Mesothelial cell of epicardium (in vitro differentiated cells): ENCODE data around the gene STUB1. TPM values are rescaled to one million over a fixed set of nuclear protein-coding genes. Genes with fewer than 3 reads are reported as not detected.

Source experiments
- DNase-seq, 2 experiments: peaks; one replicate each; pipeline ENCODE4 v3.0.0; 2021; ENCODE audit warnings: low spot score in 2 of 2; ENCODE audit not compliant: unreplicated experiment in 2 of 2
- H3K27ac Mint-ChIP-seq: 2 replicates; pipeline ENCODE4 v1.8.0; 2021; ENCODE audit warnings: mixed read lengths
- H3K27me3 Mint-ChIP-seq: 2 replicates; pipeline ENCODE4 v1.8.0; 2021; ENCODE audit warnings: low read depth, mixed read lengths
- H3K36me3 Mint-ChIP-seq: 2 replicates; pipeline ENCODE4 v1.8.0; 2021; ENCODE audit warnings: mixed read lengths
- H3K4me1 Mint-ChIP-seq: 2 replicates; pipeline ENCODE4 v1.8.0; 2021; ENCODE audit warnings: mixed read lengths
- H3K4me3 Mint-ChIP-seq: 2 replicates; pipeline ENCODE4 v1.8.0; 2021; ENCODE audit warnings: mild to moderate bottlenecking, moderate library complexity, mixed read lengths
- H3K9me3 Mint-ChIP-seq: 2 replicates; pipeline ENCODE4 v1.8.0; 2021; ENCODE audit warnings: mixed read lengths
- total RNA-seq: library from RNA; stranded (reverse); gene quantifications from 3 replicates; pipeline ENCODE4 v1.2.1, GENCODE V29; 2021
- TF ChIP-seq, protein P1 (sequence below): fragments of 200-600 bp; sonication (generic); IDR thresholded peaks from one replicate; pipeline ENCODE4 v1.5.0; 2021; ENCODE audit warnings: antibody characterized with exemption; ENCODE audit not compliant: unreplicated experiment

The STUB1 gene
- total RNA-seq, 1 donor from 2014 or later = 69.4 TPM

DNA sequence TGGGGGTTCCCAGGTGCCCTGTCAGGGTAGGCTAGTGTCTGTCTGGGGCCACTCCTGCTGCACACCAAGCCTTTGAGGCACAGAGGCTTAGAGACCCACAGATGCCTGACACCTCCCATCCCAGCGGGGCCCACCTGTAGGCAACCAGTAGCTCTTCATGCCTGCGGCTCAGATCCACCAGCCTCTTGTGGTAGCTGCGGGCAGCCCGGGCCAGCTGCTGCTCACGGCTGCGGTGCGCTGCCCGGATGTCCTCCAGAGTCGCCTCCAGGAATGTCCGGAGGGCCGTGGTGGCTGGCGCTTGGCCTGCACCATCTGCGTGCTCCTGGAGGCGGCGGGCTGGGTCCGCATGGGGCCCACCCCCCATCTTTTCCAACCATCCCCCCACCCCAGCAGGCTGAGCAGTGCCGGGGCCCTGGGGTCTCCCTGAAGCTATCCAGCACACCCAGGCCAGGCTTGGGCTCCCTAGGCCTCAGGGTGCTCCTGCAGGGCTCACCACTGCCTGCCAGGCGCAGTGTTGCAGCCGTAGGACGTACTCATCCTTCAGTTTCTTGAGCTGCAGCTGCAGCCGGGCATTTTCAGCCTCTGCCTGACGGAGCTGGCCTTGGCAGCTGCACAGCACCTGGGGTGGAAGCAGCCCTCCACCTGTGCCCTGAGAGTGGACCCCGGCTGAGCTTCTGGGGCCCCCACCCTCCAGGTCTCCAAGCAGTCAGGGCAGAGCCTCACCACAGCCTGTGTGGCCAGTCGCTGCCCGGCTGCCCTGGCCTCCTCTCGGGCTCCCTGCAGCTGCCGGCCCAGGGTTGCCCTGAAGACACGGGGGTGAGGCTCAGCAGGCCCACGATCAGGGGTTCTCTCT is 44.2 kb downstream of the STUB1 start:
- H3K4me1 Mint-ChIP-seq = peaks cover 7% of the 10 kb centered on the region
- H3K27ac Mint-ChIP-seq = no peak overlapping the region
- no peaks in the 10 kb centered on the region for H3K36me3 Mint-ChIP-seq
- no peaks in the 10 kb centered on the region for H3K9me3 Mint-ChIP-seq
- no peak overlapping the region for H3K4me3 Mint-ChIP-seq
- TF ChIP-seq, protein P1, sequence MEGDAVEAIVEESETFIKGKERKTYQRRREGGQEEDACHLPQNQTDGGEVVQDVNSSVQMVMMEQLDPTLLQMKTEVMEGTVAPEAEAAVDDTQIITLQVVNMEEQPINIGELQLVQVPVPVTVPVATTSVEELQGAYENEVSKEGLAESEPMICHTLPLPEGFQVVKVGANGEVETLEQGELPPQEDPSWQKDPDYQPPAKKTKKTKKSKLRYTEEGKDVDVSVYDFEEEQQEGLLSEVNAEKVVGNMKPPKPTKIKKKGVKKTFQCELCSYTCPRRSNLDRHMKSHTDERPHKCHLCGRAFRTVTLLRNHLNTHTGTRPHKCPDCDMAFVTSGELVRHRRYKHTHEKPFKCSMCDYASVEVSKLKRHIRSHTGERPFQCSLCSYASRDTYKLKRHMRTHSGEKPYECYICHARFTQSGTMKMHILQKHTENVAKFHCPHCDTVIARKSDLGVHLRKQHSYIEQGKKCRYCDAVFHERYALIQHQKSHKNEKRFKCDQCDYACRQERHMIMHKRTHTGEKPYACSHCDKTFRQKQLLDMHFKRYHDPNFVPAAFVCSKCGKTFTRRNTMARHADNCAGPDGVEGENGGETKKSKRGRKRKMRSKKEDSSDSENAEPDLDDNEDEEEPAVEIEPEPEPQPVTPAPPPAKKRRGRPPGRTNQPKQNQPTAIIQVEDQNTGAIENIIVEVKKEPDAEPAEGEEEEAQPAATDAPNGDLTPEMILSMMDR = no peak
- peaks cover 18% of the 10 kb centered on the region for H3K27me3 Mint-ChIP-seq
- no peak for DNase-seq

DNA sequence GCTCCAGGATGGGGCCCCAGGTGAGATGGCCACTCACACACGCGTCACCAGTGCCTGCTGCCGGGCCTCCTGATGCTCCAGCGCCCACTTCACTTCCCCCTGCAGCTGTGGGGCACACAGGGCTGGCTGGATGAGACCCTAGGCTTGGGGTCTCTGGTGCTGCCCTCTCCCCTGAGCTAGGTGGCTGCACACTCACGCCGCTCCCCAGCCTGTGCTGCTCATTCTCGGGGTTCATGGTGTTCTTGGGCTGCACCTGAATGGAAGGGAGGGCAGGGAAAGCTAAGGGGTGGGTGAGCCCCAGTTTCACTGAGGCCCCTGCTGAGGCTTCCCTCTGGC is 44.8 kb downstream of the STUB1 start:
- TF ChIP-seq, protein P1 = no peak
- peaks cover 18% of the 10 kb centered on the region for H3K27me3 Mint-ChIP-seq
- no peaks in the 10 kb centered on the region for H3K9me3 Mint-ChIP-seq

DNA sequence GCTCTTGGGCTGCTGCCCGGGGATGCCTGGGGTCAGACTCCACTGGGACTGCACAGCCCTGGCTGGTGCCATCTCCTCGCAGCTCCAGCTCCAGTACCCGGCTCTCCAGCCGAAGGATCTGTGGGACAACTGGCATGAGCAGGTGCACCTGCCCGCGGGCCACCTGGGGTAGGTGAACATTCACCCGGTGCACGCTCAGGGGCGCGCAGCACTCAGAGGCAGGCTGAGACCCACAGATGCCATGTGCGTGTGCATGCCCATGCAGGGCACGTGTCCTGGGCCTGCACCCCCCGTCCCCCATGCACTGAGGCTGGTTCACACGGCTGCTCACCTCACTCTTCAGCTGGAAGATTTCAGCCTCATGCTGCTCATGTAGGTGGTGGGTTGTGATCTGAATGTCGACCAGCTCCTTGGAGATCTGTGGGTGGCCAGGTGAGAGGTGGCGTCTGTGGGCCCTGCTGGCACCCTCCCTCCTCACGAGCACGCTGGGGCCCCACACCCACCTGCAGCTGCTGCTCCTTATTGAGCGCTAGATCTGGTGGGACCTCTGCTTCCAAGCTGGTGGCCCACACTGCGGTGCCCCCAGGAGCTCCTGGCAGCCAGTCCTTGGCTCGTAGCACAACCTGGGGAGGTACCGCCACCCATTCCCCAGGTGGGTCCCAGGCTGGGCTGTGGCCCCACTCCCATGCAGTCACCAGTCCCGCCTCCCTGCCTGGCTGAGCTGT is 45.4 kb downstream of the STUB1 start:
- peak overlapping the region; percentile 8 for H3K4me3 Mint-ChIP-seq
- no peaks in the 10 kb centered on the region for H3K9me3 Mint-ChIP-seq
- H3K27me3 Mint-ChIP-seq = peaks cover 18% of the 10 kb centered on the region
- TF ChIP-seq, protein P1 = no peak
- DNase-seq = no peak
- no peak overlapping the region for H3K27ac Mint-ChIP-seq
- H3K4me1 Mint-ChIP-seq = no peaks in the 10 kb centered on the region
- H3K36me3 Mint-ChIP-seq = no peaks in the 10 kb centered on the region

More for the DNA sequence above, 44.8 kb downstream of the STUB1 start:
- no peak for DNase-seq
- Mint-ChIP-seq H3K36me3 (no peaks in the 10 kb centered on the region), H3K4me3 (no peak overlapping the region), H3K4me1 (peaks cover 4% of the 10 kb centered on the region), H3K27ac (no peak overlapping the region)

DNA sequence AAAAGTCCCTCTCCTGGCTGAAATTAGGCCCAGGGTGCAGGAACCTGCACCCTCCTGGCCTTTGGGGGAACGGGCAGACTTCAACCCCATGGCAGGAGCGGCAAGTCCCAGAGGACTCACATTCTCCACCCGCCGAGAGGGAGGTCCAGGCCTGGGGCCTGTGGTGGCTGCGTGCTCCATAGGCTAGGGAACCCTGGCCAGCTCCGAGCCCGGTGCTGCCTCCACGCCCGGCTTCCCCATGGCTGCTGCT is 45.9 kb downstream of the STUB1 start:
- no peak for DNase-seq
- Mint-ChIP-seq H3K27me3 (peaks cover 18% of the 10 kb centered on the region), H3K36me3 (no peaks in the 10 kb centered on the region), H3K4me3 (peak overlapping the region; percentile 60), H3K9me3 (no peaks in the 10 kb centered on the region), H3K27ac (no peak overlapping the region), H3K4me1 (no peaks in the 10 kb centered on the region)
- TF ChIP-seq, protein P1 = no peak

DNA sequence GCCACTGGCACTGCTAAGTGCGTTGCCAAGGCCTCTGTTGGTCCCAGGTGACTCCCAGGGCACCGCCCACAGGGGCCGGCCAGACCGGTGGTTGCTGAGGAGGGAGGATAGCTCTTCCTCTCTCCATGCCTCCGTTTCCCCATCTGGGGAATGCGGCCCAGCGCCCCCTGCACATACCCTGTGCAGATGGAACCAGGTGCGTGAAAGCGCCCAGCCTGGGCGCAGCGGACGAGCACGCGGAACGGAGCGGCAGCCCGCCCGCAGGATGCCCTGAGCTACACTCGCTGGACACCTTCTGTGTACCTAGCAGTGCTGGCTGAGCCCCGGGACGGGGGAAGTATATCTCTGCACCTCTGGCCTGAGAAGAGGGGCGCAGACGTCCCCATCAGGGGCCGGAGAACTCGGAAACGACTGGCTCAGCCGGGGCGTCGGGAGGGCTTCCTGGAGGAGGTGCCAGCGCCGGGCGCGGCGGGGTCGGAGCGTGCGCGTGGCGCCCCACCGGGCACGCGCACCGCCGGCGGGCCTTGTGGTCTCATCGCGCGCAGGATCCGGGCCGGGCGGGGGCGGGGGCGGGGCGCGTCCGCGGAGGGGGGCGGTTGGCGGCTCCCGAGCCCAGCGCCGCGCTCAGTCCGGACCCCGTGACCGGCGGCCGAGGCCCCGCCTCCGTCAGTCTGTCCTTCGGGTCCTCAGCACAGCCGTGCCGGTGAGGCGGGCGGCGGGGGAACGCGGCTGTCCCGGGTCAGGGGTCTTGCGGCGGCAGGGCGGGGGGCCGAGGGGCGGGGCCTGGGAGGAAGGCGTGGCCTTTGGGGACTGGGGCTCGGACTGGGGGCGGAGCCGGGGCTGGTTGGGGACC is 46.5 kb downstream of the STUB1 start, which contains the start of the genes CCDC78 and HAGHL:
TSS of gene CCDC78 (minus strand) at position 6 of the 853 bp plus-strand sequence. CDS start 76 bp downstream, outside the sequence.
TSS of gene HAGHL (plus strand) at position 669 of the 853 bp plus-strand sequence. CDS start 404 bp downstream, outside the sequence.
- Mint-ChIP-seq H3K4me1 (no peaks in the 10 kb centered on the region), H3K9me3 (no peaks in the 10 kb centered on the region), H3K4me3 (peak within 1 kb of the TSS; percentile 60), H3K36me3 (no peaks in the 10 kb centered on the region), H3K27ac (no peak within 1 kb of the TSS), H3K27me3 (peaks cover 18% of the 10 kb centered on the region)
- DNase-seq = no peak
- TF ChIP-seq, protein P1 = no peak
